GM20431 (cell line): ENCODE data around the gene RFWD3.

Experiments
- in situ Hi-C: fragments of 300-500 bp; cut with MseI, MboI; formaldehyde crosslinking; loops from one replicate; pipeline ENCODE4 v1.15.0; 2020; ENCODE audit warnings: low sequenced_read_pairs; ENCODE audit not compliant: unreplicated experiment

Gene RFWD3

DNA sequence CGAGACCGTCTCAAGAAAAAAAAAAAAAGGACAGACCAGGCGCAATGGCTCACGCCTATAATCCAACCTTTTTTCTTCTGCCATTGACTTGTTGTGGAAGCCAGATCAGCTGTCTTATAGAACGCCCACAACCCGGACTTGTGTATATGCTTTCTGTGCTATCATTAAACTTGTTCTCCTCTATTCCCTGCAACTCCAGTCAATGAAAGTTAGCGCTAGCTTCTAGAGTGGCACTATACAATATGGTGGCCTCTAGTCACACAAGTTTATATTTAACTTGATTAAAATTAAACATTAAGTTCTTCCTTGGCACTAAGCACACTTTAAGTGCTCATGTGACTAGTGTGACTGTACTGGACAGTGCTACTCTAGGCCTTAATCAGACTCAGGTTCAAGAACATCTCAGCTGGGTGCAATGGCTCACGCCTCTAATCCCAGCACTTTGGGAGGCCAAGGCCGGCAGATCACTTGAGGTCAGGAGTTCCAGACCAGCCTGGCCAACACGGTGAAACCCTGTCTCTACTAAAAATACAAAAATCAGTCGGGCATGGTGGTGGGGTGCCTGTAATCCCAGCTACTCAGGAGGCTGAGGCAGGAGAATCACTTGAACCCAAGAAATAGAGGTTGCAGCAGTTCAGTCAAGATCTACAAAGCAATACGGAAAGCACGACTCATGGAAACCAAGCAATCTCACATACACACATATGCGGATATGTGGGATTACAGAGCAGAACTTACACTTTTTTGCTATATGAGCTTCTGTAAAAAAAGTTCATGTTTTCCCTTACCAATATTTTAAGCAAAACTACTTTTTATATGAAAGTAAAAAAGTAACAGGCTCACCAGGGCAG is 41.0 kb downstream of the RFWD3 start:
- in situ Hi-C loops, result no loop called here

DNA sequence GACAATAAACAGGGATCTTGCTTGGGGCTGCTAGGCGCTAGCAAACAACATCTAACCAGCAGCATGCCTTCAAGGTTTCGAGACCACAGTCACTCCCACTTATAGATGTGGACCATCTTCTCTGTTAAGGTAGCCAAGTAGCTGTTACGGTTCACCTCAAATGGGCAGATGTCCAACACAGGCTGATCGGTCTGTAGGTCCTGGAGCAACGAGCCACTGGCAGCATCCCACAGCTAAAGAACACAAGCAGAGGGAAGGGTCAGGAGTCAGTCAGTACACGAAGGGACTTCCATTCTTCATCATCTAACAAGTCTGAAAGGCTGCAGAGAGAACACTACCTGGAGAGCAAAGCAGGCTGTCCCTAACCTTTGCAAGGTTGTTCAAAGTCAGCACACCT is 42.8 kb downstream of the RFWD3 start:
- in situ Hi-C loops, result loop anchor here (25.0 kb wide), 1 partner anchor 312 kb away; no protein-coding TSS in a partner anchor

DNA sequence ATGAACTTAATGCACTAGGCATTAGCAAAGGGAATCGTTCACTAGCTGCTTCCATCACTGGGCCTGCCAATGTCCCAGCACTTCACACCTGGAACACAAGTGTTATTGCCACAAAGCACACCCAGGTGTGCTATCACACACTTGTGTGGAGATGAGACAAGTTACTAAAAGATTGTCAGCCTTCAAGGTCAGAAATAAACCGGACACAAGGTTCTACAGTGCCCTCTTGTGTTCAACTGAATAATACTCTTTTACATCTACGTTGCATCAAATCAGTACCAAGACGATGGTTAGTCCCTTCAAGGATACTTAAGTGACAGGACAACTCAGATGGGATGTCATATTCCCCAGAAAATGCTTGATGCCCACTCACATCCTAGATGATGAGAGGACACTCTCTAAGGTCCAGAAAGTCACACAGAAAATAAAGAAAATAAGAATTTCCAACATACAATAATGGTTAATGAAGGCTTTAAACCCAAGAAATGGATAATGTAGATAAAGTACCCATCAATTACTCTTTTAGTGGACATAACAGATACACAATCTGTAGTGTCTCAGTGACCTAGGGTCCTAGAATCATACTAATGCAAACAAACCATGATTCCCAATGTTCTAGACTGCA is 43.4 kb downstream of the RFWD3 start:
- in situ Hi-C loops, result loop anchor here (25.0 kb wide), 1 partner anchor 311 kb away; no protein-coding TSS in a partner anchor

DNA sequence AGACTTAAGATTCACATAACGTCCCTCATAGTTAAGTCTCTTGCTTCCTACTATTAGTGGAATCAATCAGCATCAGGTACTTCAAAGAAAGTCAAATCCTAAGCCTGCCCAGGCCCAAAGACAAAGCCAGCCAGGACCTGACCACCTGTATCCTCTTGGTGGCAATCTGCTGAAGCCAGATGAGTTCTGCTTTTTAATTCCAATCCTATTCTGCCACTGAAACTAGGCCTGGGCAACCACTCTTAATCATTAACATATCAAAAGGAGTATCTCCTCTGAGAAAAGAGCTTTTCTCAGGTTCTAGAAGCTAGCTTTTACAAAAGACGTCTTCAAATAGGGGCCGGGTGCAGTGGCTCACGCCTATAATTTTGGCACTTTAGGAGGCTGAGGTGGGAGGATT is 44.7 kb downstream of the RFWD3 start:
- in situ Hi-C loops, result loop anchor here (25.0 kb wide), 1 partner anchor 310 kb away; no protein-coding TSS in a partner anchor

DNA sequence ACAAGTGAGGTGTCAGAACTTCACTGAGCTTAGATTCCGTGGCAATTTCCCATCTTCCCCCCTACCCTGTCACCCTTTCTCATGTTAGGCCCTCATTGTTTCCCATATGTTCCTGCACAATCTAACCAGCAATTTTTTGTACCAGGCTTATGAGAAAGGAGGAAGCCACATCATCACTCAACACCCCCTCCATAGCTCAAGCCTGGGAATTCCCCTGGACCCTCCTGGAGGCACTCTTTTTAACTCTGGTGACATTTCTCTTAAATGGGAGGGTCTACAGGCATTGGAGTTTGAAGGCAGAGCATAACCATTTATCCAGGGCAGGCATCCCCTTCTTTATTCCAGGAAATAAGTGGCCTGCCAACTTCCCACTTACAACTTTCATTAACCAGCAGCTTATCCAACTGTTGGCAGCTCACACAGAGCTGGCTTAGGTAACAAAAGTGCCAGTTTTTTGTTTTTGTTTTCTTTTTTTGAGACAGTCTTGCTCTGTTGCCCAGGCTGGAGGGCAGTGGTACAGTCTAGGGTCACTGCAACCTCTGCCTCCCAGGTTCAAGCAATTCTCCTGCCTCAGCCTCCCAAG is 49.4 kb downstream of the RFWD3 start:
- in situ Hi-C loops, result loop anchor here (25.0 kb wide), 1 partner anchor 305 kb away; no protein-coding TSS in a partner anchor

DNA sequence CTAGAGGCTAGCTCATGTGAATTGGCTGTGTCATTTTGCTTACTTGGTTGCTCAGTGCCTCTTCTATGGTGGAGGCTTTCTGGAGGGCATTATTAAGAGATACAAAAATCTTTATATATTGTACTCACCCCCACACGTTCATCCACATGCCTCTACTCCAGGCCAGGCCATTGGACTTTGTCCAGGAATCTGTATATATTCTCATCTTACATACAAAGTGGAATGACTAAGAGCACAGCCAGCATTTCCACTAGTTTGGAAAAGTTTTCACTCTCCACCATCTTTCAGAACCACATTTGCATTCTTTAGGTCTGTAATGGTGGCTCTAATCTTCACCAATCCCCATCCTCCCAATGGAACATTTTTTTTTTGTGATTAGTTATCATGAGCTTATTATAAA is 55.0 kb downstream of the RFWD3 start:
- in situ Hi-C loops, result loop anchor here (25.0 kb wide), 1 partner anchor 299 kb away; no protein-coding TSS in a partner anchor

DNA sequence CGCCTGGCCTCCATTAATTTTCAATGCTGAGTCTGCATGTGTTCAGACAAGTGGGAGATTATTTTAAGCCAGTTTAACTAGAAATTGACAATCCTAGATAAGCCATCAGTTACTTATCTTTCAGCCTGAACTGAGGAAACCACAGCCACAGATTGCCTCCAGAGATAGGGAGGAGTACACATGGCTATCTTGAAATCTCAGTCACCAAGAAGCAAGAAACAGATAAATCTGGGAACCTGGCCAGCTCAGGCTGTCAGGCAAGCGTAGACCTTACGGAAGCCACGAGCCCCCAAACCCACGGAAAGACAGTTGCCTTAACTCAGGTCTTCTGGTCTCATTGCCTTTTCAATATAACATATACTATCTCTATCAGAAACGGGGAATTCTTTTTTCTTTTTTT is 57.7 kb downstream of the RFWD3 start:
- in situ Hi-C loops, result loop anchor here (25.0 kb wide), 1 partner anchor 297 kb away; no protein-coding TSS in a partner anchor

DNA sequence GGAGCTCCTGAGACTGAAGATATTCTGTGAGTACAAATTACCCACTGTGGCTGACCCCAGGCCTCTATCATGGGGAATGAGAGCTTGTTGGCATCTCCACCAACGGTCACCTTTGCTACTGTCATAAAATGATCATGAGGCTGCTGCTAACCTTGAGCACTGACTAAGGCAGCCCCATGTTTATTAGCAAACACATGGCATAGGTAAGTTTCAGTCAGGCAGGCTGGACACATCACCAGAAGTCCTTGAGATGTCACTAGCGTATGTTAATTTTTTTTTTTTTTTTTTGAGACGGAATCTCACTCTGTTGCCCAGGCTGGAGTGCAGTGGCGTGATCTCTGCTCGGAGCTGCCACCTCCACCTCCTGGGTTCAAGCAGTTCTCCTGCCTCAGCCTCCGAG is 58.3 kb downstream of the RFWD3 start:
- in situ Hi-C loops, result loop anchor here (25.0 kb wide), 1 partner anchor 296 kb away; no protein-coding TSS in a partner anchor

DNA sequence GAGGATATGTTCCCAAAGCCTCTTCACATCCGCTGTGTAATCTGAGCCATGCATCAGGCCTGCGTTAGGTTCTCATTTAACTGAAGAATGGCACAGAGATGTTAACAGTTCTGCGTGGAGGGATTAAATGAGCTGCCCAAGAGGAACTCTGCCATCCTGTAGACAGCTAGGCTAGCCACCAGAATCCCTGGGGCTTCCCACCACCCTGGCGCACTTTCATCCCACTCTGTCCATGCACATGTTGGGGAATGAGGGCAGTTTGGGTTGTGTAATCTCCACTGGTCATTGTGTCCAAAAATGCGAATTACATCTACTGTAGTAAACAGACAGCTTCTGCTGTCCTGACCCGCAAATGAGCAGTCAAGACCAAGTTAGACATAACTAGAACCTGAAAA is 58.7 kb downstream of the RFWD3 start:
- in situ Hi-C loops, result loop anchor here (25.0 kb wide), 1 partner anchor 296 kb away; no protein-coding TSS in a partner anchor

DNA sequence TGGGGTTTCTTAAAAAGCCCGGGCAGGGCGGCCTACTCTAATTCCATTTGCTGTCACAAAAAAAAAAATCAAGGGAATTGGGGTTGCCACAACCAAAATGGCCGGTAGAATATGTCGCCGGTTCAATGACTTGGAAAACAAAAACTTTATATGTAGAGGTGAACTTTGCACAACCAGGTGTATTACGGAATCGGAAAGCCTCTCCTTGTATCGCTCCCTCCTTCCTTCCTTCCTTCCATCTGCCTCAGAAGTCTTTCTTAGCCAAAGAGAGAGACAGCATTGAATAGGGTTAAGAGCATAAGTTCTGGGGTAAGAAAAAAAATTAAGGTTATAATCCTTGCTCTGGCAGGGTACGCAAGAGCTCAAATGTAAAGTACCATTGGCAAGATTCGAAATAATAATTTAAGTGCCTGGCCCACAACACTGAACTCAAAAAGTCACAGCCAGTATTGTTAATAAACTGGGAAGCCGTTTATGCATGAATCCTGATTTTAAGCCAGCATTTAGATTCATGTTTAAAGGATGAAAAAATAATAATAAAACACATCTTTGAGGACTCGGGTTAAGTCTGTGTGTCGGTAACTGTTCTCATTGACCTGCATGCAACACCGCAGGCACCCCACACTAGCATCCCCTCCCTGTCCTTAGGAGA is 59.2 kb downstream of the RFWD3 start:
- in situ Hi-C loops, result loop anchor here (25.0 kb wide), 1 partner anchor 295 kb away; no protein-coding TSS in a partner anchor

DNA sequence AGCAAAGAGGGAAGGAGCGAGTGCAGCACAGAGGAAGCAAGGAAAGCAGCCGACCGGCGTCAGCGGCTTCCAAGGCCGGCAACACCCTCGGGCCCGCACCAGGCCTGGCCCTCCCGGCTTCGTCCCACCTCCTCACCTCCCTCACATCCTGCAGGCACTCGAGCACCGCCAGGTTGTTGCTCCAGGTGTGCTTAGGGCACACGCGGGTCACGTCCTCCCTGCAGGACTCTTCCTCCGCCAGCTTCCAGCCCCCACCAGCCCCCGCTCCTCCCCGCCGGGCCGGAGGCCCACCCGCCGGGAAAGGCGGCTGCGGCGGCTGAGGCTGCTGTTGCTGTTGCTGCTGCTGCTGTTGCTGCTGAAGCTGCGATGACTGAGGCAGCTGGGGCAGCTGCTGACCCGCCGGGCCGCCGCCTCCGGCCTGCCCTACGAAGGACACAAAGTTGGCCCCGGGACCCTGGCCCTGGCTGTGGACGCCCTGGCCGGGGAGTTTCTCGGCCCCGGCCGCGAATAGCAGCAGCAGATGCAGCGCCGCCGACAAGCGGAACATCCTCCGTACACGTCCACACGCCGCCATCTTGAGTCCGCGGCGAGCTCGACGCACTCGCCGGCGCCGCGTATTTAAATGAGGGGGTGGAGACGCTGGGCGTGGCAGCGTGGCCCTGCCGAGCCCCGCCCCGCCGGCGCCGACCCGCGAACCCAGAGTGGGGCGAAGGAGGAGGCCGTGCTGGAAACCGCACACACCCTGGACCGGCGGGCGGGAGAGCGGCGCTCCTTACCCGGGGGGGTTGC is 60.0 kb downstream of the RFWD3 start, which contains the start of gene GLG1:
Gene GLG1 (minus strand): TSS at position 594 of the 789 bp plus-strand sequence. CDS start 20 bp downstream, at position 574.
- in situ Hi-C loops, result loop anchor here (25.0 kb wide), 1 partner anchor 294 kb away; no protein-coding TSS in a partner anchor

DNA sequence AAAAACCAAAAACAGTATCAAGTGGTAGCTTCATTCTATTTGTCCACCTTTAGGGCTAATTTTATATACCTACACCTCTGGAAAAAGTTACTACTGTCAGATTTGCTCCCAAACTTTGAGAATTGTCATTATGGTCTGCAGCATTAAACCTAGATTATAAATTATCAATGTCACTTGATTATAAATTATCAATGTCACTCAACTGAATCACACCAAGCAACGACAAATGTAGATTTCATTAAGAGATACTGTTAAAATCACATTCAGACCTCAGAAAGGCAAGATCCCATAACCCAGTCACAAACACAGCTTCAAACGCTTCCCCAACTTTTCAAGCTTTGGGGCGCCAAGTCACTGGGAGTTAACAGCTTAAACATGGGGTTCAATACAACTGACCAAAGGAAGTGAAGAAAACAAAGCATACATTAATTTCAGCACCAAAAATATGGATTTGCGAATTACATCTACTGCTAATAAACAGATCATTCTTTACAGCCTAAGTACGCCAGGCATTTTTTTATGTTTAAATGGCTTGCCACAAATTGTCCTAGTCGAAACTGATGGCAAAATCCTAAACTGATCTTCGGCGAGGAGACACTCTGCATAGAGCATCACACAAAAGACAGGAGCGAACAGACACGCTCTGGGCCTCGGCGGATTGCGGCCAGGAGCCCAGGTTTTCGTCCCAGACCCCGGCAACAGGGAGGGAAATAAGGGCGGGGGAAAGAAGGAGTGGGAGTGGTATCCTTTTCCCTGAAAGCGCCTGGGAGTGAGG is 60.7 kb downstream of the RFWD3 start:
- in situ Hi-C loops, result loop anchor here (25.0 kb wide), 1 partner anchor 294 kb away; no protein-coding TSS in a partner anchor

DNA sequence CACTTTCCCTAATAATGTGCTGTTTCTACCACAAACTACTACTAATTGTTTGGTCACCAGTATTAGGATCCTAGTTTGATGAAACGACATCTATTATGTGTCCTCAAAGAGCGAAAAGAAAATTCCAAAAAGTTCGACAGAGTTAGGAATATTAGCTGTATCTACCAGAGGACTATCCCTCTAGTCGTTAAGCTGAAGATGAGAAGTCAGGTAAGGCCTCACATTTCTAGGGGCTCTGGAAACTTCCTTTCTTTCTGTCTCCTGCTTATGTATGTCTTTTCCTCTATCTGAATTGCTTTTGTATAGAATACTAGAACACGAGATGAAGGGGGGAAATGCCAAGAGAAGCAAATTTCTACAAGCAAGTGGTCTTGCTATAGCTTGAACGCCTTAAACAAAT is 61.3 kb downstream of the RFWD3 start:
- in situ Hi-C loops, result loop anchor here (25.0 kb wide), 1 partner anchor 293 kb away; no protein-coding TSS in a partner anchor

DNA sequence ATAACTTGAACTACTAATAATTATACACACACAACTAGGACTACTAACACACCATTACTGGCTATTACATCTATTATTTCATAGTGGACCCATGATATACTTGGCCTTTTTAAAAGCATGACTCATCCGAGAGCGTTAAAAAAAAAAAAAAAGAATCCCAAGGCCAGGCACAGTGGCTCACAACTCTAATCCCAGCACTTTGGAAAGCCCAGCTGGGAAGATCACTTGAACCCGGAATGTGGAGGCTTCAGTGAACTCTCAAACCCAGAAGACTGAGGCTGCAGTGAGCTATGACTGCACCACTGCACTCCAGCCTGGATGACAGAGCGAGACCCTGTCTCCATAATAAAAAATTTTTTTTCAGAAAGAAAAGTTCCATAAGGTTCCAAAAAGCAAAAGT is 62.8 kb downstream of the RFWD3 start:
- in situ Hi-C loops, result loop anchor here (25.0 kb wide), 1 partner anchor 292 kb away; no protein-coding TSS in a partner anchor

DNA sequence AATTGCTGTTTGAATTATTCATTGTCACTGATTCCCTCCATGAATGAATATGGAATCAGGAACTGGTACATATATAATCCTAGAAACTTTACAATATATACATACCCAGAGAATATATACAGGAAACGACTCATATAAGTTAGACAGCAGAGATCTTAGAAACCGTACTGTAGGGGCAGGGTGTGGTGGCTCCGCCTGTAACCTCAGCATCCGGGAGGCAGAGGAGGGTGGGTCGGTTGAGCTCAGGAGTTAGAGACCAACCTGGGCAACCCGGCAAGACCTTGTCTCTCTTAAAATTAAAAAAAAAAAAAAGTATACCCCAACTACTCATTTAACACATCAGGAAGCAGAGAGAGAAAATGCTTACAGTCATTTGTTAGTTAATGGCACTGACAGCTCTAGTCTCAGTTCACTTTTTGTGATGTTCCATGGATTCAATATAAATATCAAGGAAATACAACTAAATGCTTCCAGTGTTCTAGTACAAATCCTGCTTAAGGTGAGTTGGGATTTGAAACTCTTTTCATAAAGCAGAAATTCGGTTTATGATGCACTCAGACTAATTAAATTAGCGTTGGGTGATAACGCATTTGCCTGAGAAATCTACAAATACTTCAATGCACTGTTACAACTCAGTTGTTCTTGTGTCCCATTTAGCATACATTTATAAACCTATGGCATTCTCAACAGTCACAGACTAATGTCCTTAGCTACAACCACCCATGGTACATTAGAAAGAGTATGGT is 65.4 kb downstream of the RFWD3 start:
- in situ Hi-C loops, result loop anchor here (25.0 kb wide), 1 partner anchor 289 kb away; no protein-coding TSS in a partner anchor

DNA sequence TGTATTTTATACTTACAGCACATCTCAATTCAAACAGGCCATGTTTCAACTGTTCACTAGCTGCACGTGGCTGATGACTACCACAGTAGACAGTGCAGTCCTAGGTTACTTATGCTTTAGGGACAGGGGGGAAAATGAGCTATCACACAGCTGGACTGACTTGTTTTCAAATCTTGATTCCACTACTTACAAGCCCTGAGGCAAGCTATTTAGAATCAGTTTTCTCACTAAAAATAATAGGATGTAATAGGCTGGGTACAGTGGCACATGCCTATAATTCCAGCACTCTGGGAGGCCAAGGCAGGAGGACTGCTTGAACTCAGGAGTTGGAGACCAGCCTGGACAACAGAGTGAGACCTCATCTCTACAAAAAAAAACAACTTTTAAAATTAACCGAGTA is 70.1 kb downstream of the RFWD3 start:
- in situ Hi-C loops, result no loop called here

DNA sequence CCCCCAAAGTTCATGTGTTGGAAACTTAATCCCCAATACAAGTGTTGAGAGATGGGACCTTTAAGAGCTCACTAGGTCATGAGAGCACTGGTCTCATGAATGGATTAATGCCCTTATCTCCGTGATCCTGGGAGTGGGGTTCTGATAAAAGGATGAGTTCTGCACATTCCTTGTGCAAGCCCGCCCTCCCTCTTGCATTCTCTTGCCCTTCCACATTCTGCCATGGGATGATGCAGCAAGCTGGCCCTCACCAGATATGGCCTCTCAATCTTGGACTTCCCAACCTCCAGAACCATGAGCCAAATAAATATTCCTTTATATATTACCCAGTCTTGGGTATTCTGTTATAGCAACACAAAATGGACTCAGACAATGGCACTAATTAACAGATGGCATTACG is 73.8 kb downstream of the RFWD3 start:
- in situ Hi-C loops, result no loop called here
